ENCODE data around the gene MICAL3. TPM values are rescaled to one million over a fixed set of nuclear protein-coding genes. Genes with fewer than 3 reads are reported as not detected.

MICAL3 gene
- total and polyA plus RNA-seq, 2 of the 8 experiments (the other 6 are each of a cell fraction or from before 2014, with no cell fraction given), result 8.3 to 41.8 TPM

- Histone ChIP-seq H4K8ac (ENCODE audit: extremely low read depth, insufficient read depth, low read length) (no peak overlapping the region), H3K27me3 (replicated peaks in 1 of 4; ENCODE audit: control insufficient read depth in 3 of 4, extremely low read depth in 1 of 4, insufficient read depth in 3 of 4, low read length in 3 of 4) (no peaks in the 10 kb centered on the region), H4K20me1 (replicated peaks in 1 of 2; ENCODE audit: control insufficient read depth in 1 of 2, insufficient read depth in 2 of 2, low read length in 2 of 2) (peaks cover 10 to 14% of the 10 kb centered on the region in 2 experiments), H2BK12ac (ENCODE audit: low read depth, low read length) (no peak overlapping the region), H3K27ac (ENCODE audit: low read depth, low read length) (no peak overlapping the region), H3K36me3 (ENCODE audit: control insufficient read depth in 2 of 4, insufficient read depth in 4 of 4, low read length in 3 of 4) (no peaks in the 10 kb centered on the region), H3K9me3 (ENCODE audit: insufficient read depth in 2 of 2, low read depth in 1 of 2, low read length in 1 of 2) (no peaks in the 10 kb centered on the region), H3K18ac (ENCODE audit: extremely low read depth, low read length) (no peak overlapping the region), H2BK20ac (ENCODE audit: low read length) (no peak overlapping the region), H4K5ac (ENCODE audit: insufficient read length, low read depth, low read length) (no peak overlapping the region), H3K79me2 (ENCODE audit: control insufficient read depth in 1 of 2, insufficient read depth in 2 of 2, low read length in 2 of 2) (peaks cover 14 to 61% of the 10 kb centered on the region in 2 experiments), H3K79me1 (ENCODE audit: low read depth, low read length) (peaks cover 8% of the 10 kb centered on the region), H3K56ac (replicated peaks; ENCODE audit: insufficient read length, low read depth, low read length) (no peak overlapping the region), H4K91ac (replicated peaks; ENCODE audit: insufficient read length, low read length) (no peak overlapping the region), H3K4me2 (ENCODE audit: insufficient read depth in 1 of 2, low read depth in 2 of 2, low read length in 2 of 2) (no peak overlapping the region), H3K4me3 (ENCODE audit: extremely low read depth in 1 of 4, insufficient read depth in 2 of 4, low read depth in 3 of 4, low read length in 4 of 4) (no peak overlapping the region), H3K4ac (replicated peaks; ENCODE audit: insufficient read length, low read depth, low read length) (no peak overlapping the region), H2BK5ac (ENCODE audit: low read depth, low read length) (no peak overlapping the region), H3K23ac (ENCODE audit: insufficient read length) (no peak overlapping the region), H3K4me1 (replicated peaks in 1 of 4; ENCODE audit: control insufficient read depth in 3 of 4, insufficient read depth in 4 of 4, low read length in 3 of 4) (peaks cover 3 to 6% (median 5%) of the 10 kb centered on the region in 4 experiments), H2BK15ac (ENCODE audit: low read length) (no peak overlapping the region), H3K9ac (replicated peaks in 1 of 4; ENCODE audit: extremely low read depth in 1 of 4, low read depth in 3 of 4, low read length in 3 of 4) (no peak overlapping the region), H2AFZ (ENCODE audit: low read length) (no peak overlapping the region), H2BK120ac (replicated peaks; ENCODE audit: low read depth, low read length) (no peak overlapping the region), H2AK5ac (ENCODE audit: low read depth, low read length) (no peak overlapping the region), H3K14ac (ENCODE audit: insufficient read length) (no peak overlapping the region), H3K23me2 (ENCODE audit: low read depth, low read length) (peaks cover 5% of the 10 kb centered on the region; the same call in 1 of the 2 replicates)
- TF ChIP-seq CHD2 (IDR thresholded peaks at IDR 0.05; ENCODE audit: low read length) (no peak), RFX5 (IDR thresholded peaks at IDR 0.05; ENCODE audit: borderline replicate concordance, low read depth, low read length) (no peak), SAP30 (IDR thresholded peaks at IDR 0.05; ENCODE audit: insufficient read depth, insufficient replicate concordance, low read length) (no peak), KDM4A (IDR thresholded peaks at IDR 0.05; ENCODE audit: low read depth, low read length, severe bottlenecking) (no peak), ZNF274 (IDR thresholded peaks at IDR 0.05; ENCODE audit: borderline replicate concordance, extremely low read depth, low read length) (no peak), SP1 (IDR thresholded peaks at IDR 0.05; ENCODE audit: low read depth, low read length) (no peak), SIRT6 (IDR thresholded peaks at IDR 0.05; ENCODE audit: low read length) (no peak)
- 85% methylated on average over 5 of the region's 5 CpGs; no CpG with 5 or more reads in 1 of the 2 experiments for WGBS, 2 experiments (ENCODE audit: extremely low coverage in 1 of 2, insufficient coverage in 1 of 2, insufficient read length in 1 of 2, insufficient replicate concordance in 2 of 2, low coverage in 1 of 2, low lambda C conversion rate in 2 of 2, missing lambda C conversion rate in 1 of 2)
- POLR2A ChIA-PET (ENCODE audit: partially characterized antibody), result no interaction called here
- DNase-seq (ENCODE audit: low read depth in 1 of 2, low spot score in 2 of 2), result no peak
- FAIRE-seq, result no peak
- CTCF ChIA-PET (ENCODE audit: partially characterized antibody), result no interaction called here
Measured at GRCh38 chr22:17997456-17997855, 26.9 kb downstream of the MICAL3 start.
